GM21717 (cell line): Measurements from ENCODE around the gene ENKD1.
A peak's percentile ranks its signal among the peaks of the same experiment; 100 is the strongest.

ENCODE experiments used
- ATAC-seq: cut with Tn5 transposase; IDR thresholded peaks from one replicate; pipeline ENCODE4 v1.9.1; 2021; ENCODE audit warnings: mild to moderate bottlenecking, moderate library complexity; ENCODE audit not compliant: unreplicated experiment

The ENKD1 gene

DNA sequence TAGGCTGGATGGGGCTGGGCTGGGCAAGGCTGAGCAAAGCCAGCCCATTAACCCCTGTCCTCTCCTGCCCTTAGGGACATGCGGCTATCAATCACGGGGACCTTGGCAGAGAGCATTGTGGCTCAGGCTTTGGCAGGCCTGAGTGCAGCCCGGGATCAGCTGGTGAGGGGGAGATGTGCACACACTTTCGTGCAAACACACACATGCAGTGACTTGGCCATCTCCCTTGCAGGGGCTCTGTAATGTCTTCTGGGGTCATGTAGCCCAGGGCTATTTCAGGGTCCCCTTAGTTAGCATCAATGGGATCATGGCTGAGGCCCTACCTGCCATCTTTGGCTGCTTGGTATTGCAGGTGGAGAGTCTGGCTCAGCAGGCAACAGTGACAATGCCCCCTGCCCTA is 14.7 kb downstream of the ENKD1 start:
- no peak for ATAC-seq

DNA sequence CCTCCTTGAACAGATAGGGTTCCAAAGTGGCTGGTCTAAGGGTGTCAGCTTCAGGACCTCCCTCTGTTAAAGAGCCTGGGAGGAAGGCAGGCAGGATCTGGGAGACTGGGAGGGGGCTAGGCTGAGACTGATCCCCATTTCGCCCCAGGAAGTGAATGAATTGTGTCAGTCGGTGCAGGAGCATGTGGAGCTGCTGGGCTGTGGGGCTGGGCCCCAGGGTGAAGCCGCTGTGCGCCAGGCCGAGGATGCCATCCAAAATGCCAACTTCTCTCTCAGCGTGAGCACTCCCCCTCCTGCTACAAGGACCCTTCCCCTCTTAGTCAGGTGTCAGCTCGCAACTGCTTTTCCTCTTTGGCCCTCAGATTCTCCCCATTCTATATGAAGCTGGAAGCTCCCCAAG is 15.5 kb downstream of the ENKD1 start:
- no peak for ATAC-seq

DNA sequence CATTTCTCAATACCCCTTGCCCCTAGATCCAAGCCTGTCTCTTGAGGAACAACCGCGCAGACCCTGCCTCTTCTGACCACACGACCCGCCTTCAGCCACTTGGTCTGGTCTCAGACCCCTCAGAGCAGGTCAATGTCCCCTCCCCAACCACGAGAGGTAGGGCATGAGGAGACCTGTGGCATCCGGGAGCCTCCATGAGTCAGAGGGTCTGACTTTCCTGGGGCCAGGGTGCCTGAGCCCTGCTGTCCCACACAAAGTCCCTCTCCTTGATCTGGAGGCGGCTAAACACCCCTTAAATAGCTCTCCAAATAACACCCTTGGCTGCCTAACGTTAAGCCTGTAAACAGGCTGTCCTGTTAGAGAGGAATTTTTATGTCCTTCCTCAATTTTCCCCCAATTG is 16.5 kb downstream of the ENKD1 start:
- ATAC-seq: no peak

DNA sequence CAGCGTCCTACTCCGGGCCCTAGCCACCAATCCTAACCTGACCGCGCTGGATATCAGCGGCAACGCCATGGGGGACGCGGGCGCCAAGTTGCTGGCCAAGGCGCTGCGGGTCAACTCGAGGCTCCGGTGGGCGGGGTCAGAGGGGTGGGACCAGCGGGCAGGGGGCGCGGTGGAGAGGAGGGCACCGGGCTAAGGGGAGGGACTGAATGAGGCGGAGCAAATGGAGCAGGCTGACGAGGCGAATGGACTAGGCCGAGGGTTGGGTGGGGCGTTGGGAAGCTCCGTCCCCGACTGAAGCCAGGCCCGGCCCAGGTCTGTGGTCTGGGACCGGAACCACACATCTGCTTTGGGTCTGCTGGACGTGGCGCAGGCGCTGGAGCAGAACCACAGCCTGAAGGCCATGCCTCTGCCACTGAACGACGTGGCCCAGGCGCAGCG is 17.0 kb downstream of the ENKD1 start:
- ATAC-seq: no peak

DNA sequence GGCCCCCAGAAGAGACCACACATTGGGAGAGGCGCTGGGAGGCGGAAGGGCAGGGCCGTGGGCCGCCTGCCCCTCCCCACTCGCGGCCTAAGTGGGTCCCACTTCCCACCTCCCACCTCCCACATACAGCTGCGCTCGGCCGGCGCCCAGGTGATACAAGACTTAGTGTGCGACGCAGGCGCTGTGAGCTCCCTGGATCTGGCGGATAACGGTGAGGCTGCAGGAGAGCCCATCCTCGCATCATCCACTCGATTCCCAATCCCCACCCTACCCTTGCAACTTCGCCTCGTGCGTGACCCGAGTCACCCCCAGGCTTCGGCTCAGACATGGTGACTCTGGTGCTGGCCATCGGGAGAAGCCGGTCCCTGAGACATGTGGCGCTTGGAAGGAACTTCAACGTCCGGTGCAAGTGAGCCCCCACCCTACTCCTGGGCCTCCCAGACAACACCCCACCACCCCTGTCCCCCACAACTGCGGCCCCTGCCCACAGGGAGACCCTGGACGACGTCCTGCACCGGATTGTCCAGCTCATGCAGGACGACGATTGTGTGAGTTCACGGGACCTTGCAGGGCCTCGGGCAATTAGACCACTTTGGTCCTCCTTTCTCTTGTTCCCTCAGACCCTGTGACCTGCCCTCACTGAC is 17.7 kb downstream of the ENKD1 start:
- ATAC-seq: no peak

DNA sequence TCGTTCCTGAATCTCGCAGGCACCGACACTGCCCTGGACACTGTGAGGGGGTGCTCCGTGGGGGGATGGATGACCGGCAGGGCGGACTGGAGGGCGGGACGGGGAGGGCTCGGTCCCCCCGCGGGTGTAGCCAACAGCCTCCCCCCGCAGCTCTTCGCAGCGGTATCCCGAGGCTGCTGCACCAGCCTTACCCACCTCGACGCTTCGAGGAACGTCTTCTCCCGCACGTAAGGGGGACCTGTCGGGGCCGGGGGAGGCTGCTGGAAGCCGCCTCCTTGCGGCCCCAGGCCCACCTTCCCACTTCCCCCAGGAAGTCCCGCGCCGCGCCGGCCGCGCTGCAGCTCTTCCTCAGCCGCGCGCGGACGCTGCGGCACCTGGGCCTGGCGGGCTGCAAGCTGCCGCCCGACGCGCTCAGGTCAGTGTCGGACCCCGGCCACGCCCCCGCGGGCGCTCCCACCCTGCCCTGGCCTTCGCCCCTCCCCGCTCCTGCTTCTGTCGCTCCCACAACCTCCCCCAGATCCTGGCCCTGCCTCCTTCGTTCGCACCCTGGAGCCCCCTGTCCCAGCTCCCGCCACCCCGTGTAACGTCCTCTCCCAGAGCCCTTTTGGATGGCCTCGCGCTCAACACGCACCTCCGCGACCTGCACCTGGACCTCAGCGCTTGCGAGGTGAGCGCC is 18.3 kb downstream of the ENKD1 start:
- no peak for ATAC-seq

DNA sequence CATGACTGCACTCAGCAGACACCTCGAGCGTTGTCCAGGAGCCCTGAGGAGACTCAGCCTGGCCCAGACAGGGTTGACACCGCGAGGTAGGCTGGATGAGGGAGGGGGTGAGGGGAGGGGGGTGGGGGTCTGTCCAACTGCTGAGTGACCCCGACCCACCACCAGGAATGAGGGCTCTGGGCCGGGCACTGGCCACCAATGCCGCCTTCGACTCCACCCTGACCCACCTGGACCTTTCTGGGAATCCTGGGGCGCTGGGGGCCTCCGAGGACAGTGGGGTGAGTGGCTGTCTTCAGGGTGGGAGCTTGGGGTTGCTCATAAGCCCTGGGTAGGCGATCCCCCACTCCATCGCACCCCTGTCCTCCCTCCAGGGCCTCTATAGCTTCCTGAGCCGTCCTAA is 18.9 kb downstream of the ENKD1 start:
- ATAC-seq: no peak

DNA sequence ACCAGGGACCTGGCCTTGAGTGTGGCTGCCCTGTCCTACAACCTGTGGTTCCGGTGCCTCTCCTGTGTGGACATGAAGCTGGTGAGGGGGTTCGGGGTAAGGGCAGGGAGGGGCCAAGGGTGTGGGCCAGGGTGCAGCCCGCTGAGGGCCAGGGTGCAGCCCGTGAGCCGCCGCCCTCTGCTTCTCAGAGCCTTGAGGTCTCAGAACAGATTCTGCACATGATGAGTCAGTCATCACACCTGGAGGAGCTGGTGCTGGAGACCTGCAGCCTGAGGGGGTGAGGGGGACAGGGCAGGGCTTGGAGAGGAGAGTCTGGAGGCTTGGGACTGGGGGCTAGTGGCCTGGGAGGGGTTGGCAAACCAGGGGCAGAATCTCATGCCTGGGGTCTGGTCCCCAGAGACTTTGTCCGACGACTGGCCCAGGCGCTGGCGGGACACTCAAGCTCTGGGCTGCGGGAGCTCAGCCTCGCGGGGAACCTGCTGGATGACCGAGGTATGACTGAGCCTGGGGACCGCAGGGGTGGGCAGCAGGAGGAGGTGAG is 19.4 kb downstream of the ENKD1 start:
- ATAC-seq: no peak

DNA sequence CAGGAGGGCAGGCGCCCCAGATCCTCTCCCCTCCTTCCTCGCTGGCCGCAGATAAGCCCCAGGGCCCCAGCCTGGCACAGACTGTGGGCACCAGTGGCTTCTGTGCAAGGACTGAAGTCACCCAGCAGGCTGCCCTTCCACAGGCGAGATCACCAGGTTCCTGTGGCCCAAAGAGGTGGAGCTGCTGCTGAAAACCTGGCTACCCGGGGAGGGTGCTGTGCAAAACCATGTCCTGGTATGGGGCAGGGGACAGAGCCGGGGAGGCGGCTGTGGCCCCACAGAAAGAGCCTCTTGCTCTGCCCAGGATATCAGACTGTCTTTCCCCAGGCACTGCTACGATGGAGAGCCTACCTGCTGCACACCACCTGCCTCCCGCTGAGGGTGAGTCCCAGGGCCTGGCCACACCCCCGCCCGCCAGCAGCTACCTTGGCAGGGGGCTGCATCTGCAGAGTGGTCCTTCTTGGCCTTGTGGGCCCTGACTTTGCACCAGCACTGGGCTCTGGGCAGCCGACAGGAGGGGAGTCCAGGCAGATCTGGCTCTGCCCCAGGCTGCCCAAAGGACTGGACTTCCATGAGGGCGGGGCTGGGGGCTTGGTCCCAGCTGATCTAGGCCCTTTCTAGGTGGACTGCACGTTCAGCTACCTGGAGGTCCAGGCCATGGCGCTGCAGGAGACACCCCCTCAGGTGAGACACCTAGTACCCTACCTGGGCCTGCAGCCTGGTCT is 21.0 kb downstream of the ENKD1 start:
- ATAC-seq: peak; percentile 7

DNA sequence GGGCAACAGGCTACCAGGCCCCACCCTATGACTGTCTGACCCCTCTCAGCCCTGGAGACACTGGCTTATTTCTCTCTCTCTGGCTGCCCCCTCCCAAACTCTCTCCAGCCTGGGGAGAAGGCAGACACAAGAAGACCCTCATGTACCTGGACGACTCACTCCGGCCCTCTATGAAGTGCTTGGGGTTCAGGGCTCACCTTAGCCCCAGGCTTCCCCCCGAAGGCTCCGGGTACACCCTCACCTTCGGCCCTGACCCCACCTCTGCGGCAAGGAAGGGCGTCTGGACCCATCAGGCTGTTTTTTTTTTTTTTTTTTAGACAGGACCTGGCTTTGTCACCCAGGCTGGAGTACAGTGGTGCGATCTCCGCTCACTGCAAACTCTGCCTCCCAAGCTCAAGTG is 22.5 kb downstream of the ENKD1 start:
- ATAC-seq: no peak

DNA sequence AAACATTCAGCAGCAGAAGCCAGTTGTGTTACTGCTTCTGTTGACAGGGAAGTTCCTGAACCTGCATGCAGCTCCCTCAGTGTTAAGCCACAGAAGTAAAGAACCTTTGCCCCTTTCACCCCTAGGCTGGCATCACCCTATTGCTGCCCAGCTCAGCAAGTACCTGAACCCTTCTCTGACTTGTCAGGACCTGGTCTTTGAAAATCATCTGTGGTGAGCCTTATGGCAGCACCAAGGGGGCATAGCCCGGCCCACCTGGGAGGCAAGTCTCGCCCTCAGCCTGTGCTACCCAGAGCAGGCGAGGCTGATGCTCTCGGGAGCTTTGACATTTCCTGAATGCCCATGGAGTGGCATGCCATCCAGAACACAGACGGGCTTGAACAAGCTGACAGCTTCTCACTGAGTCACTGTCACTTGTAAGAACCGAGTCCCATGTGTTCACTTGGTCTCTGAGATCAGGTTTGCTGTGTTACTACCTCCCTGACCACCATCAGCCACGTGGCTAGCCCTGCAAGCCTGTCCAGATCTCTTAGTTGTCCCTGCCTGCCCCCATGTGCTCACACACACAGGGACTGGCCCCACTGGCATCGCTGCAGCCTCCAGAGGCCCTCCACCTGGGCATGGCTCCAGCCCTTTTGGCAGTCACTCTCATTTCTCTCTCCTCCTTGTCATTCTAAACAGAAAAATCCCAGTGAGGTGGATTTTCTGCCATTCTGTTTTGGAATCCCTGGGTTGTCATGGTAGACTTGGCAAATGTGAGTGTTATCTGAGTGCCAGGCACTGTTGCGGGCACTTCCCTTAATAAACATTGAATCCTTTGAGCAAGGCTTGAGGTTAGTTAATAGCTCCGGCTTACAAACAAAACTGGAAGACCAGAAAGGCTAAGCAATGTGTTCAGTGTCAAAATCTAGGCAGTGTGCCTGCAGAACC is 24.5 kb downstream of the ENKD1 start:
- ATAC-seq: no peak

DNA sequence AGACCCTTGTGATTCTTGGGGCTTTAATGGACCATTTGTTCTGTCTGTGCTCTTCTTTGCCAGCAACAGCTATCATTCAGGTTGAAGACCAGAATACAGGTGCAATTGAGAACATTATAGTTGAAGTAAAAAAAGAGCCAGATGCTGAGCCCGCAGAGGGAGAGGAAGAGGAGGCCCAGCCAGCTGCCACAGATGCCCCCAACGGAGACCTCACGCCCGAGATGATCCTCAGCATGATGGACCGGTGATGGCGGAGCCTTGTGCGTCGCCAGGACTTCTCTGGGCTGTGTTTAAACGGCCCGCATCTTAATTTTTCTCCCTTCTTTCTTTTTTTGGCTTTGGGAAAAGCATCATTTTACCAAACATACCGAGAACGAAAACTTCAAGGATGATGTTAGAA is 28.9 kb downstream of the ENKD1 start:
- no peak for ATAC-seq

DNA sequence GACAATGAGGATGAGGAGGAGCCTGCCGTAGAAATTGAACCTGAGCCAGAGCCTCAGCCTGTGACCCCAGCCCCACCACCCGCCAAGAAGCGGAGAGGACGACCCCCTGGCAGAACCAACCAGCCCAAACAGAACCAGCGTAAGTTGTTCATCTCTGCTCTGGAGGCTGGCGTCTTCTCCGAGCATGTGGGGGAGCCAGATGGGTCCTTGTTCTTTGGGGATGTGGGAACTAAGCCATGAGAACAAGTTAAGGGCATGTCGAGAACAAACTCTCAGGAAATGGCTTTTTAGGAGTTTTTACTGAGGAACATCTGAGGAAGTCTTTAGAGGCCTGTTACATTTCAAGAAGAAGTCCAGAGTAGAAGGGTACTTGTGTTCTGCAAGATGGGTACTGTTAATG is 29.8 kb downstream of the ENKD1 start:
- no peak for ATAC-seq

DNA sequence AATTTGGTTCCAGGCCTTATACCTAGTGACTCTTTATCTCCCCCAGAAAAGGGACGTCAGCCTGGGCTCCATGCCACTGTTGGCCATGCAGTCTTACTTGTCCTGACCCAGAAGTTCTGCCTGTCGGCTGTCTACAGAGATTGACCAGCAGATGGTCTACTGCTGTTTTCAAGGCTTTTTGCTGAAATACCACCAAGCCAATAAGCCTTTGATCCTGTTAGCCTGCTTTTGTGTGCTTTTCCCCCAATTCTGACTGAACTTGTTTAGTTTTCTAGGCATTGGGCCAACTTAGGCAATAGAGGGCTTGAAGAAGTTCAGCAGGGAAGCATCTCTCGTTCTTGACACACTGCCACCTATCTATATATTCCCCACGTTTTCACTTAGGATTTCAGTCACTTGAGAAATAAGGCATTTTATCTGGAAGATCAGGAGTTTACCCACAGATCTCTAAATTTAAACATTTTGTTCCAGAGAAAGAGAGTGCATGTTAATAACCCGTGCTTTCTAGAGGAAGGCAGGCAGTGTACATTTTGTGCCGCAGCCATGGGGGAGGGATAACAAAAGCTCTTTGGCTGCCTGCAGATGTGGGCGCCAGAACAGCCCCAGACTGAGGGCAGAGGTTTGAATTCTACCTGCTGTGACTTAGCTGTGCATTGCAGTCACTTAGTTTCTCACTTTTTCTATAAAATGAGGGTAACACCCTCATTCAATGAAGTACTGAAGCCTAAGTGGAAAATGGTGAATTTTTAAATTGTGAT is 34.0 kb downstream of the ENKD1 start:
- no peak for ATAC-seq

DNA sequence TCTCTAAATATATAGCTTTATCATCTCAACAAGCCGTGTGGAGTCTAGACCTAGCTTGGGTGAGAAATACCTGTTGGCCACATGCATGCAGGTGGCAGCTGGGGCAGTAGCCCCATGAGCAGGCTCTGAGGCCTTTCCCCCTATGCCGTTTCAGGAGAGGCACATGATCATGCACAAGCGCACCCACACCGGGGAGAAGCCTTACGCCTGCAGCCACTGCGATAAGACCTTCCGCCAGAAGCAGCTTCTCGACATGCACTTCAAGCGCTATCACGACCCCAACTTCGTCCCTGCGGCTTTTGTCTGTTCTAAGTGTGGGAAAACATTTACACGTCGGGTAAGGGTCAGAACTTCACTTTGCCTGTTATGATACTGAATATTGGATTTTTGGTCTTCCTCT is 38.3 kb downstream of the ENKD1 start:
- ATAC-seq: no peak

DNA sequence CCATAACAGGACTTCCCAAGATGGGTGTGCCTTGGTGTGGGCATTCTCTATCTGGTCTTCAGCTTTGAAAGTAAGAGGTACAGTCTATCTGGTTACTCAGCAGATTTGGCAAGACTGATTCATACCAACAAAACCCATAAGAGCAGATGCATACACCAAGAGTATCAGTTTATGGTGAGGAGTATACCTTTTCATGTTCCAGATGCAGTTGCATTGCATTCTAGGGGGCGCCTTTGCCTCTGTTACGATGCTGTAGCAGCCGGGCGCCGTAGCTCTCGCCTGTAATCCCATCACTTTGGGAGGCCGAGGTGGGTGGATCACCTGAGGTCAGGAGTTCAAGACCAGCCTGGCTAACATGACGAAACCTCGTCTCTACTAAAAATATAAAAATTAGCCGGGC is 52.7 kb downstream of the ENKD1 start:
- no peak for ATAC-seq
